NCI-H524 treated with DMSO at 0.1 percent for 48 hours (cell line): ENCODE measurements around the gene PRPF40A.

Experiments
- DNase-seq: peaks from one replicate; lab custom pipeline; 2025; lab: John Stamatoyannopoulos, UW

PRPF40A gene

DNA sequence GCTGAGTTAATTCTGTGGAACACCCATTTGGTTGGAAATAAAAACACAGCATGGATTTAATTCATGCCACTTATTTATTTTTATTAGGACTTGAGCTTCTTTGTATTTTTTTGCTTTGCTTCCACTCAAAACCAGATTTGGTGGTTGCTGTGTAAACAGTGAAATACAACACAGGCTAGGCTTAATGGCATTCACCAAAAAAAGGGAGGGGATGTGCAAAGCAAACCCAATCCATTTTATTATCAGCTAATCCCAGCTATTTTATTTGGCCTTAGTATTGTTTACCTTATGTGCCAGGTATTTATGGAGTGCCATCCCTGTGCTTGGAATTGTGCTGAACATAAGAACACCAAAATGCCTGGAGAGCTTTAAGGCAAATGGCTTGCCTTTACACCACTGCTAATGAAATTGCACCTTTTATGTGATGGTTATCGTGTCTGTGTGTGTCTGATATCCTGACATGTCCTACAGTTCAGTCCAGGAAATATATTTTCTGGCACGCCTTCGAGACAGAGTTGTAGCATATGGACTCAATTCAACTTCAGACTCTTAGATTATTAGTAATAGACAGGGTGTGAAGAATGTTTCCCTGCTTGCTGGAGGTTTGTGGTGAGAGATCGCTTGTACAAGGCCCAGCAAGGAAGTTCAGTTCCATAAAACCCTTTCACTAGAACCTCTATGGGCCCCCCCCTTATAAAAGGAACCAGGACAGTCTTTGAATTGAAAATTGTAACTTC, 99.6 kb downstream of the PRPF40A start:
- no peak for DNase-seq

DNA sequence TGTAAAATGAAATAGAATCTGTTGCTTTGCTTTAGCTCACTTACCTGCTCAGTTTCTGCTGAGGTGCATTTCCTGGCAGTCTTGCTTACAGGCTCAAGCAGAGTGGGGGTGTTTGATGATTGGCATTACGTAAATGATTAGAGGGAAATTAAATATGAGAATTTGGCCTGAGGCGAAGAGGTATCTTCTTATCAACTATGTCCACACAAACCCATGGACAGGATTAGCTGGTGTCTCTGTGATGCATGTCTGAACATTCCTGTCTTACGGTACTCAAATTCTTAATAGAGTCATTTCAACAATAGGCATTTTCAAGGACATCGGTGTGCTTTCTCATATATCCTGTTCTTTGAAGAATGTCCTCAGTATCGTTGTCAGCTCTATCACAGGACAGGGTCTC, 102.1 kb downstream of the PRPF40A start:
- no peak for DNase-seq

DNA sequence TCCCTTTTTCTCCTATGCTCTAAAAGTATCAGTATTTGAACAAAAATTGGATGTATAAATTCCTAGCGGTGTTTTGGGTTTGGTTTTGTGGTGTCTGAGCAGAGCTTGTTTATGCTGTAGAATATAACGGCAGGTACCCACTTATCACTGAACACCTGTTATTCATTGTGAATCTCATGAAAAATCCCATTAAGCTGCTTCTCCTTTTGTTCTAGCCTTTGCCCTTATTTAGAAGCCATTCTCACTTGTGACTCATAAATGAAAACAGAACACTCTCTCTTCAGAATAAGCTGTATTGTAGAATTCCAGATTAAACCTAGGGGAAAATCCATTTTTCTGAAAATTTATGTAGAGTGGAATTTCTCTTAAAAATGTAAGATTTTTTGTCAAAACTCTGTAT, 104.0 kb downstream of the PRPF40A start:
- no peak for DNase-seq

DNA sequence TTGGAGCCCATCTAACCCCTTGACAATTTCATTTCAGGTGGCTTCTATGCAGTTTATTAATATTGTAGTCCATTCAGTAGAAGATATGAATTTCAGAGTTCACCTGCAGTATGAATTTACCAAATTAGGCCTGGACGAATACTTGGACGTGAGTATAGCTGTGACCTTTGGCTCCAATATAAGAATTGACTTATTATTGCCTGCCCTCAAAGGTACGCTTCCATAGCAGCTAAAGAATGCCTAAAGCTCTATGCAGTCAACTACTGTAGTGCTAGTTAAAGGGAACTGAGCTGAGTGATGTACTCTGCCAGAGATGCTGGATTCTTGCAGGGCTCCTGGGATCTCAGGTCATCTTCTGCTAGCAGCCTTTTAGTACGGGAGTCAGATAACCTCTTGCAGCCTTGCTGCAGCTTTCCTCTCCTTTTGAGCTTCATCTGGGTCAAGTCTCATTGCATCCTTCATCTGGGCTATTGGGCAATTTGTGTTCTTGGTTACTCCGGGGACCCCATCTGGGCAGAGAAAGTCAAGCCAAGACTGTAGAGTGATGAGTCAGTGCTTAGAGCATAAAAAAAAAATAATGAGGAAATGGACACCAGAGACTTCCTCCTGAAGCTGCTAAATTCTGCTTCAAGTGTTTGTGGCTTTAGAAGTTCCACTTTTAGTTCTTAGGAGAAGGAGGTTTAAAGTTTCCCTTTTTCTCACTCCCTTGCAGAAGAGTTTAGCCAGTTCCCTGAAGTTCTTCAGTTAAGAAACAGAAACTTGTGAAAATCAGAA, 105.6 kb downstream of the PRPF40A start:
- no peak for DNase-seq

DNA sequence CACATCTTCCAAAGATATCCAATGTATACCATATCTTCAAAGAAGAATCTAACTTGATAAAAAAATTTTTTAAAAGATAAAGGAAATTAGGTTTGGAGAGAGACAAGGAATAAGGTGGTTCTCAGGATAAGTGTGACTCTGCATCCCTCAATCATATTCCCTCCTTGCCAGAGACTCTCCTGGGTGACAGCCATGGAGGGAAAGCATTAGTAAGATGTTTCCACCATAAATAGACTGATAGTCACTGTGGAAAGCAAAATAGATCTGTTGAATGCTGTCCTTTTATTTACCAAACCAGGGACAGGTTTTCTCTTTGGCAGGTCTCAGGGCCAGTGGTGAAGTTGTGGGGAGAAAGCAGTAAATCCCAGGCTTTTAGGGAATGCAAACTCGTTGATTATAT, 107.6 kb downstream of the PRPF40A start:
- no peak for DNase-seq

DNA sequence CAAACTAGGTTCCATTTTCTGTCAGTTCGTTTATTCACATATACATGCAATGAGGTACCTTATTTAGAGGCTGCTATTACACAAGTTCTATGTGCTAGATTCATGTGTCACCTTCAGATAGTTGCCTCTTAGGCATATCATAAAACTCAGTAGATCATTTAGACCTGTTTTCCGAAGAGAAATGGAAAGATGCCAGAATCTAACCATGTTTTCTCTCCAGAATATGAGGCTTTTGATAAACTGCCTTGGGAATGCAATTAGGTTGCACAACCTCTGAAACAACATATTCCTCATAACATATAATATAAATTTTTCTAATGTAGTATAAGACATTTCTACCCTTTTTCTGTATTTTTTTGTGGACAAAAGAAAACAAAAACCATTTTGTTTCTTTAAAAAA, 108.1 kb downstream of the PRPF40A start:
- DNase-seq: no peak

DNA sequence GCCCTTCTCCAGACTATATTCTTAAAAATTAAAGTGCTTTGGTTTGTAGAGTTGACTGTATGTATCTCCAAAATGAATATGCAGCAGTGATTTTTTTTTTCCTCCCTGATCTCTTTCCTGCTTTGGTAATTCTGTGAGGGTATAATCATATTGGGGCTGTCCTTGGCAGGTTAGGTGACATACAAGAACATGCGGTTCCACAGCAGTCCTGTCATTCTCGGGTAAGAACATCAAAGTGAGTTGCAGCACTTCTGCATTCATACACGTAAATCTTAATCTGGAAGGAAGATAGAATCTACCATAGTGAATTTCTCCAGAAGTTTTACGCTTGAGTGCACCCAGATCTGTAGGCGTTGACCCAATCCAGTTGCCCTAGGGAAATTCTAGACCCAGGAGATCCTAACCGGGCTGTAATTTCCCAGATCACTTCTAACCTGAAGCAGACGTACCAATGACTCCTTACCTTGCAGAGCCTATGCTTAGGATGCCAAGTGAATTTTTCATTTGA, 109.4 kb downstream of the PRPF40A start:
- no peak for DNase-seq

DNA sequence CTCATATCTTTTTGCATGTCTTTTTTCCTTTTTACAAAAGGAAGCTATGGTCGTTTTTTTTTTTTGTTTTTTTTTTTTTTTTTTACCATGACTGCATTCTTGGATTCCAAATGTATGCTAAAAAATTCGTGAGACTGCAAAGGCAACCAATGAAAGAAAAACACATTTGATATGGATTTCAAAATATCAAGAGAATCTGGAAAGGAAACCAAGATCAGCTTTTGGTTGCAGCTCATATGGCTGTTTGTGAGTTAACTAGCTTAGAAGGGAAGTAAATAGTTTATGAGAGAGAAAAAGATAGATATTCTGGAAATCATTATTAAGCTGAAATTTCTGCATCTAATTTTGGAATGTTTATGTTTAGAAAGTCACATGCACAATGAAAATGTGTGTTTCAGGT, 110.3 kb downstream of the PRPF40A start:
- no peak for DNase-seq

DNA sequence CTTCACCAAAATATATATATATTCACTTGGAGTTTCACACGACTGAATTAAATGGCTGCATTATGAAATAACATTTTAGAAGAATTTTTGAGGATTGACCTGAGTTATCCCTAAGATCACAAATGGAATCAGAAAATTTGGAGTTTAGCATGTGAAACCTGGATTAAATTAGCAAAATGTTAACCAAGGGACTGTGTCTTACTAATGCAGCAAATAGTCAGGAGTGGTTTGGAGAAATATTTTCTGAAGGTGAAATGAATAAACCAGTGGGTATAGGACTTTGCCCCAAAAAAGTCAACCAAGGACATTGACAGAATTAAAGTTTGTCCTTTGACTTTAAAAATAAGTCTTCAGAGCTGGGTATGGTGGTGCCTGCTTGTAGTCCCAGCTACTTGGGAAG, 111.2 kb downstream of the PRPF40A start:
- DNase-seq: no peak

DNA sequence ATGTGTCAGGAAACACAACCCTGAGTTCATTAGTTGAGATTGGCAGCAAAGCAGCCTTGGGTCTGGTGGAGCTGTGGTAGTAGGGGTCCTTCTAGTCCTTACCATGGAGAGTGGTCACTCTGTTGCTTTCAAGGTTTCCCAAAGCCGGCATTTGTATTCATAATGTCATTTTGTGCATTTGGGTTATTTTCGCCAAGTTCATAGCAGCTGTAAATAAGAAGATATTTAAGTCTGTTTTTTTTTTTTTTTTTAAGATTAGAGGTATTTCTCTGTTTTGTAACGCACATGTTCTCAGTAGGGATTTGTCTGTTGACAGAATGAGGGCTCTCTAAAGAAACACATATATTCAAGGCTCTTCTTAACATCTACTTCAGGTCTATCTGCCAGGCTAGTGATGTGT, 114.1 kb downstream of the PRPF40A start:
- DNase-seq: no peak

DNA sequence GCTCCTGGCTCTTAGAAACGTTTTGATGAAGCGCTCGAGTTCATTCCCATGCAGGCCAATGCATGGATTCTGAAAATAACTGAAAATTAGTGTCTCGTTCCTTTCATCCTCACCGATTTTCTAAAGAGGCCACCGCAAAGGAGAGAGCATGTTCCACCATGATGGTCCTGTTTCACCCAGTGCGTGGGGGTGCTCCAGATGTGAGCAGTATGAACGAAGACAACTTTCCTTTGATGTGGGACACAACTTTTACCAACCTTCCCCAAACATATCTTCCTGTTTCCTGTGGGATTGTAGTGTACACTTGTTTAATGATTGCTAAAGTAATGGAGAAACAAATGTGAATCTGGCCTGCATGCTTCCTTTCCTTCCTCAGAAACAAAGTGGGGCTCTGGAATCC, 114.5 kb downstream of the PRPF40A start:
- no peak for DNase-seq
